CD14-positive monocyte (primary cell): Measurements from ENCODE around the gene MED29. TPM values are rescaled to one million over a fixed set of nuclear protein-coding genes. Genes with fewer than 3 reads are reported as not detected.

Experiments
- DNase-seq, 3 donors: peaks; one replicate each; pipeline ENCODE4 v3.0.0-alpha.2; 2011 to 2022
- H2AFZ ChIP-seq: 2 replicates; pipeline ENCODE4 v1.6.0; 2012; ENCODE audit warnings: mild to moderate bottlenecking, low read depth, low read length, inconsistent platforms; ENCODE audit not compliant: insufficient read depth, poor library complexity, severe bottlenecking
- H3K27ac ChIP-seq, 2 donors: 1 replicate in 1 of 2; 2 replicates in 1 of 2; pipeline ENCODE4 v1.5.1; 2012 to 2013; ENCODE audit warnings: low read length in 2 of 2, control low read depth in 1 of 2, inconsistent platforms in 1 of 2, low read depth in 1 of 2, mild to moderate bottlenecking in 1 of 2
- H3K27me3 ChIP-seq, 2 donors: one replicate each; pipeline versions ENCODE4 v1.6.0 to v1.6.1; 2011 to 2013; ENCODE audit warnings: low read length in 2 of 2; ENCODE audit not compliant: control insufficient read depth in 2 of 2, insufficient read depth in 2 of 2
- H3K36me3 ChIP-seq, 2 donors: replicated peaks in 1 of 2; 1 replicate in 1 of 2; 2 replicates in 1 of 2; pipeline versions ENCODE4 v1.5.1 to v1.6.1; 2012 to 2013; ENCODE audit warnings: low read length in 2 of 2, control low read depth in 1 of 2, inconsistent platforms in 1 of 2, mild to moderate bottlenecking in 1 of 2; ENCODE audit not compliant: insufficient read depth in 2 of 2, control insufficient read depth in 1 of 2
- H3K4me1 ChIP-seq, 2 donors: 1 replicate in 1 of 2; 2 replicates in 1 of 2; pipeline versions ENCODE4 v1.5.1 to v1.6.1; 2012 to 2013; ENCODE audit warnings: low read length in 2 of 2, control low read depth in 1 of 2, inconsistent platforms in 1 of 2, mild to moderate bottlenecking in 1 of 2, moderate library complexity in 1 of 2; ENCODE audit not compliant: insufficient read depth in 2 of 2, control insufficient read depth in 1 of 2
- H3K4me2 ChIP-seq: replicated peaks from 2 replicates; pipeline ENCODE3; 2012; ENCODE audit warnings: low read length, moderate library complexity, mild to moderate bottlenecking; ENCODE audit not compliant: poor library complexity, severe bottlenecking; ENCODE audit errors: extremely low read depth
- H3K4me3 ChIP-seq, 3 experiments: fragments of 200-600 bp in 1 of 3; sonication (generic) in 1 of 3; replicated peaks in 1 of 3; 1 replicate in 2 of 3; 2 replicates in 1 of 3; pipeline ENCODE4 v1.5.1; 2011 to 2013; ENCODE audit warnings: low read length in 3 of 3, mild to moderate bottlenecking in 3 of 3, control low read depth in 2 of 3, low read depth in 2 of 3, inconsistent platforms in 1 of 3, moderate library complexity in 1 of 3
- H3K79me2 ChIP-seq: 2 replicates; pipeline ENCODE4 v1.6.0; 2012; ENCODE audit warnings: mild to moderate bottlenecking, control low read depth, inconsistent platforms, low read length, moderate library complexity; ENCODE audit not compliant: insufficient read depth
- H3K9ac ChIP-seq: 2 replicates; pipeline ENCODE4 v1.6.0; 2017; ENCODE audit warnings: low read length, mild to moderate bottlenecking; ENCODE audit not compliant: insufficient read depth, poor library complexity, severe bottlenecking
- H3K9me3 ChIP-seq, 2 donors: replicated peaks in 1 of 2; 1 replicate in 1 of 2; 2 replicates in 1 of 2; pipeline versions ENCODE4 v1.5.1 to v1.6.1; 2012 to 2013; ENCODE audit warnings: low read length in 2 of 2, control low read depth in 1 of 2; ENCODE audit not compliant: control insufficient read depth in 1 of 2, insufficient read depth in 1 of 2
- H4K20me1 ChIP-seq: 2 replicates; pipeline ENCODE4 v1.6.0; 2012; ENCODE audit warnings: mild to moderate bottlenecking, low read length, control low read depth, moderate library complexity; ENCODE audit not compliant: insufficient read depth
- H3K27ac Mint-ChIP-seq, 7 donors: one replicate each; pipeline ENCODE4 v1.8.0; 2020; ENCODE audit warnings: mild to moderate bottlenecking in 7 of 7, mixed read lengths in 7 of 7, moderate library complexity in 6 of 7, inconsistent platforms in 2 of 7
- H3K27me3 Mint-ChIP-seq, 3 donors: one replicate each; pipeline ENCODE4 v1.8.0; 2021 to 2022; ENCODE audit warnings: low read depth in 3 of 3, mild to moderate bottlenecking in 3 of 3, mixed read lengths in 3 of 3, moderate library complexity in 3 of 3, inconsistent platforms in 1 of 3
- H3K36me3 Mint-ChIP-seq, 2 donors: one replicate each; pipeline ENCODE4 v1.8.0; 2020; ENCODE audit warnings: mixed read lengths in 2 of 2, inconsistent platforms in 1 of 2, mild to moderate bottlenecking in 1 of 2
- H3K4me1 Mint-ChIP-seq: one replicate; pipeline ENCODE4 v1.8.0; 2020; ENCODE audit warnings: mild to moderate bottlenecking, mixed read lengths
- H3K4me3 Mint-ChIP-seq, 2 donors: one replicate each; pipeline ENCODE4 v1.8.0; 2020; ENCODE audit warnings: mild to moderate bottlenecking in 2 of 2, mixed read lengths in 2 of 2, moderate library complexity in 1 of 2
- H3K9me3 Mint-ChIP-seq, 7 donors: one replicate each; pipeline ENCODE4 v1.8.0; 2020 to 2022; ENCODE audit warnings: mixed read lengths in 7 of 7, mild to moderate bottlenecking in 6 of 7, moderate library complexity in 6 of 7, inconsistent platforms in 2 of 7
- WGBS: methylation state at CpG from one replicate; pipeline ENCODE4 v1.1.5; 2013; ENCODE audit warnings: missing lambda C conversion rate; ENCODE audit not compliant: insufficient coverage; 5-methylcytosine and 5-hydroxymethylcytosine counted together
- intact Hi-C, 2 donors: fragments of 100-400 bp; cut with micrococcal nuclease; formaldehyde crosslinking; loops; one replicate each; pipeline versions ENCODE4 v1.15.0 to v1.15.1; 2023
- polyA plus RNA-seq, 3 donors: library from polyadenylated mRNA; depleted of rRNA in 1 of 3; unstranded in 2 of 3; stranded (reverse) in 1 of 3; fragments of 300-500 nt in 2 of 3; fragments of >200 nt in 1 of 3; fragmentation: Illumina TruSeq in 2 of 3; gene quantifications; 1 replicate in 2 of 3; 2 replicates in 1 of 3; pipeline ENCODE4 v1.2.3, GENCODE V29; 2012 to 2021
- TF ChIP-seq, protein P1 (sequence below): fragments of 200-600 bp; IDR thresholded peaks from one replicate; pipeline ENCODE4 v1.8.0; 2022; ENCODE audit warnings: antibody characterized with exemption, mild to moderate bottlenecking

The MED29 gene
- polyA plus RNA-seq, 3 donors, result 35.8 to 38.2 (median 37.0) TPM

DNA sequence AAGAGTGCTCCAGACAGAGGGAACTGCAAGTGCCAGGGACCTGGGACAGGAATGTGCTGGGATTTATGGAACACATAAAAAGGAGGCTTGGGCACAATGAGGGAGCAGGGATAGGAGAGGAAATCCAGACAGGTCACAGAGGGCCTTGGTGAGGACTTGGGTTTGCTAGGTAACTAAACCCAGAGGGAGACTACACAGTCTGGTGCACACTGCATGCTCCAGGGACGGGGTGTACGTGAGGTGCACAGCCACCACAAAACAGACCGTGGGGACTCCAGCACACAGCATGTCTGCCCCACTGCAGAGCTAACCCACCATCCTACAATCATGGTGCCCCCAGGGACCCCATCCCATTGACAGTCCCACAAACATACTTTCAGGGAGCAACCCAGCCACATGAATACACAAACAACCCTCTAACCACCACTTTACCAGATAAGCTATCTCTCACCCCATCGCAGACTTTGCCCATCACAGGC lies 9.9 kb downstream of the MED29 start:
- Histone ChIP-seq H3K27ac (peak overlapping the region; percentile 98 to 99), H3K36me3 (peaks cover 0 to 5% of the 10 kb centered on the region in 2 donors), H4K20me1 (peaks cover 2% of the 10 kb centered on the region), H3K27me3 (no peaks in the 10 kb centered on the region), H3K9ac (peak overlapping the region; percentile 100), H2AFZ (no peak overlapping the region), H3K4me2 (peak overlapping the region; percentile 75), H3K9me3 (no peaks in the 10 kb centered on the region), H3K79me2 (peaks cover 80% of the 10 kb centered on the region), H3K4me3 (peak overlapping the region in 1 of 3 experiments; percentile 96), H3K4me1 (peaks cover 85% of the 10 kb centered on the region in 2 donors)
- peak in 1 of 3 donors; percentile 16 for DNase-seq
- TF ChIP-seq, protein P1, sequence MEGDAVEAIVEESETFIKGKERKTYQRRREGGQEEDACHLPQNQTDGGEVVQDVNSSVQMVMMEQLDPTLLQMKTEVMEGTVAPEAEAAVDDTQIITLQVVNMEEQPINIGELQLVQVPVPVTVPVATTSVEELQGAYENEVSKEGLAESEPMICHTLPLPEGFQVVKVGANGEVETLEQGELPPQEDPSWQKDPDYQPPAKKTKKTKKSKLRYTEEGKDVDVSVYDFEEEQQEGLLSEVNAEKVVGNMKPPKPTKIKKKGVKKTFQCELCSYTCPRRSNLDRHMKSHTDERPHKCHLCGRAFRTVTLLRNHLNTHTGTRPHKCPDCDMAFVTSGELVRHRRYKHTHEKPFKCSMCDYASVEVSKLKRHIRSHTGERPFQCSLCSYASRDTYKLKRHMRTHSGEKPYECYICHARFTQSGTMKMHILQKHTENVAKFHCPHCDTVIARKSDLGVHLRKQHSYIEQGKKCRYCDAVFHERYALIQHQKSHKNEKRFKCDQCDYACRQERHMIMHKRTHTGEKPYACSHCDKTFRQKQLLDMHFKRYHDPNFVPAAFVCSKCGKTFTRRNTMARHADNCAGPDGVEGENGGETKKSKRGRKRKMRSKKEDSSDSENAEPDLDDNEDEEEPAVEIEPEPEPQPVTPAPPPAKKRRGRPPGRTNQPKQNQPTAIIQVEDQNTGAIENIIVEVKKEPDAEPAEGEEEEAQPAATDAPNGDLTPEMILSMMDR, result no peak
- Mint-ChIP-seq H3K4me3 (peak overlapping the region; percentile 71 to 92), H3K36me3 (peaks cover 11 to 34% of the 10 kb centered on the region in 2 donors), H3K27ac (peak overlapping the region; percentile 98 to 100 (median 100)), H3K27me3 (peaks cover 0 to 3% (median 2%) of the 10 kb centered on the region in 3 donors), H3K4me1 (peaks cover 63% of the 10 kb centered on the region), H3K9me3 (peaks cover 0 to 4% (median 0%) of the 10 kb centered on the region in 7 donors)
- intact Hi-C loops, result loop anchor here in 1 of 2 donors (5.0 kb wide), 1 partner anchor 719 kb away; no protein-coding TSS in a partner anchor
- 53% methylated on average over 4 of the region's 4 CpGs for WGBS

DNA sequence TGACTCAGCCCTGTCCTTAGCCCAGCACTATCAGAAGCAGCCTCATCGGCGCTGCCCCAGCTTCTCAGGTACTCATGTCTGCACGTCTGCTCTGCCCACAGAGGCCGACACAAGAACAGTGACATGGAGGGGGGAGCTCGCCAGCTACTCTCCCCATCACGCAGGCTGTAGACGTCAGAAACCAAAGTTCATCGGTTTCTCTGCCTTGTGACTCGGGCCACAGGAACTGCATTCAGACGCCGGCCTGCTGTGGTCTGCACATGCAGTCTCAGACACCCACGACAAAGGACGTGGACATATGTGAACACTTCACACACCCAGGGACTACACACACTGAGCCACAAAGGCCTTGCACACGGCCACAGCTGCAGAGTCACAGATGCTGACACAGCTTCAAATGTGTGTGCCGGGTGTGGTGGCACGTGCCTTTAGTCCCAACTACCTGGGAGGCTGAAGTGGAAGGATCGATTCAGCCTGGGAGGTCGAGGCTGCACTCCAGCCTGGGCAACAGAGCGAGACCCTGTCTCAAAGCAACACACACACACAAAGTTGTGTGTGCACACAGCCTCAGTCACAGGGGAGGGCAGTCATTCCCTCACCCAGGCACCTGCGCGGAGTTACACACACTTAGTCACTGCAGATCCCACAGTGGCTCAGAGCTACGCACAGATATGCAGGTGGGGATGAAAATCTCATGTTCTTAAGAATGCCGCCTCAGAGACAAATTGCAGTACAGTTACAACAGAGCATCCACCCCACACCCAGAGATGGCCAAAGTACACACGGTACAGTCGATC lies 10.6 kb downstream of the MED29 start:
- H3K9me3 Mint-ChIP-seq, result peaks cover 0 to under 1% (median 0%) of the 10 kb centered on the region in 7 donors
- peaks cover 12 to 28% of the 10 kb centered on the region in 2 donors for H3K36me3 Mint-ChIP-seq
- H3K27ac Mint-ChIP-seq, result peak overlapping the region; percentile 98 to 100 (median 100)
- Histone ChIP-seq H3K36me3 (peaks cover 0 to under 1% of the 10 kb centered on the region in 2 donors), H3K4me2 (peak overlapping the region; percentile 75), H3K79me2 (peaks cover 85% of the 10 kb centered on the region), H3K9me3 (no peaks in the 10 kb centered on the region), H3K27me3 (no peaks in the 10 kb centered on the region), H2AFZ (no peak overlapping the region), H3K27ac (peak overlapping the region; percentile 98 to 99), H3K4me3 (peak overlapping the region in 2 of 3 experiments; percentile 6 to 96), H4K20me1 (peaks cover 6% of the 10 kb centered on the region), H3K4me1 (peaks cover 85% of the 10 kb centered on the region in 2 donors), H3K9ac (peak overlapping the region; percentile 100)
- peaks cover 0 to 3% (median 2%) of the 10 kb centered on the region in 3 donors for H3K27me3 Mint-ChIP-seq
- intact Hi-C loops, result loop anchor here in 1 of 2 donors (1.0 to 5.0 kb wide), 2 partner anchors 9 to 719 kb away; no protein-coding TSS in a partner anchor
- peak; percentile 79 to 83 (median 80) for DNase-seq
- H3K4me1 Mint-ChIP-seq, result peaks cover 65% of the 10 kb centered on the region
- peak overlapping the region; percentile 71 to 92 for H3K4me3 Mint-ChIP-seq
- 48% methylated on average over 14 of the region's 25 CpGs for WGBS
- TF ChIP-seq, protein P1, result no peak
